Hepatocyte (in vitro differentiated cells): Measurements from ENCODE around the gene PDE4D.

ENCODE experiments used
- CTCF ChIP-seq: fragments of 200-600 bp; sonication (generic); IDR thresholded peaks from 2 replicates; pipeline ENCODE4 v1.5.1; 2016; ENCODE audit warnings: antibody characterized with exemption, mild to moderate bottlenecking; ENCODE audit not compliant: poor library complexity
- EZH2 ChIP-seq: fragments of 200-600 bp; sonication (generic); IDR thresholded peaks from 2 replicates; pipeline ENCODE4 v1.6.1; 2016; ENCODE audit warnings: antibody characterized with exemption, mild to moderate bottlenecking, borderline replicate concordance
- EZH2phosphoT487 ChIP-seq: fragments of 200-600 bp; sonication (generic); IDR thresholded peaks from one replicate; pipeline ENCODE4 v1.6.1; 2018; ENCODE audit warnings: antibody characterized with exemption, mild to moderate bottlenecking, low read depth, moderate library complexity; ENCODE audit not compliant: unreplicated experiment, severe bottlenecking

GRCh38 chr5:59116231-59116865 is 777.2 kb downstream of the PDE4D start:
- no peak for TF ChIP-seq CTCF
- TF ChIP-seq EZH2, result no peak
- TF ChIP-seq EZH2phosphoT487, result no peak
